ENCODE results near the gene CAP2.

- TF ChIP-seq GATA2 (IDR thresholded peaks at IDR 0.05; ENCODE audit: low read depth, low read length) (no peak), GATA3 (IDR thresholded peaks at IDR 0.05; ENCODE audit: low read depth, low read length) (no peak)
Measured at GRCh38 chr6:17494177-17494576, 100.8 kb downstream of the CAP2 start.
